GM21360 (cell line): ENCODE results near the gene TCF20.
A peak's percentile ranks its signal among the peaks of the same experiment; 100 is the strongest.

ENCODE experiments used
- ATAC-seq: cut with Tn5 transposase; IDR thresholded peaks from one replicate; pipeline ENCODE4 v1.9.1; 2021; ENCODE audit warnings: mild to moderate bottlenecking, moderate library complexity; ENCODE audit not compliant: unreplicated experiment

TCF20 gene

DNA sequence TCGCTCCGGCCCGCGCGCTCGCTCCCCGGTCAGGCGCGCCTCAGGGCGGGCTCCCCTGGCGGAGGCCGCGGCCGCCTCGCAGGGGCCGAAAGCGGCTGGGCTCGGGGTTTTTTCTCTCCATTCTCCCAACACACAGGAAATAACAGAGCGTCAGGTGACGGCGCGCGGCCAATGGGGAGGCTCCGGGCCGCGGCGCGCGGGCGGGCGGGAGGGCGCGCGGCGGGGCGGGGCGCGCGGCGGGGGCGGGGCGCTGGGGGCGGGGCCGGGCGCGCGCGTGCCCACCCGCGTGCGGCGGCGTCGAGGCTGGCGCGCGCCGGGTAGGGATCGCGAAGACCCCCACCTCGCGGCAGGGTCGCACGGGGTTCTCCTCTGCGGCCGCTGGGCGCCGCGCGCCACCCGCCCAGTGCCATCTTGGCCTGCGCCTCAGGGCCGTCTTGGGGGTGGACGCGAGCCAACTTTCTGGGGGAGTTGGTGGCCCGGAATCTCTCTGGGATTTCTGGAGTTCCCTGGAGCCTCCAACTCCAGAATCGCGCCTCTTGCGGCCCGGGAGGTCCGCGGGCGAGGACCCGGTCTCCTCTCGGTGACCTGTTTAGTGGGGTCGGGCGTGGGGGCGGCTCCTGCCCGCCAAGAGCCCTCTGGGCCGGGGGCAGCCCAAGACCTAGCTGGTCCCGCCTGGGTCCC is at the start of gene TCF20:
TSS of gene TCF20 (minus strand) at position 144 of the 681 bp plus-strand sequence. CDS start 55,348 bp downstream, outside the sequence.
- peak; percentile 48 for ATAC-seq

DNA sequence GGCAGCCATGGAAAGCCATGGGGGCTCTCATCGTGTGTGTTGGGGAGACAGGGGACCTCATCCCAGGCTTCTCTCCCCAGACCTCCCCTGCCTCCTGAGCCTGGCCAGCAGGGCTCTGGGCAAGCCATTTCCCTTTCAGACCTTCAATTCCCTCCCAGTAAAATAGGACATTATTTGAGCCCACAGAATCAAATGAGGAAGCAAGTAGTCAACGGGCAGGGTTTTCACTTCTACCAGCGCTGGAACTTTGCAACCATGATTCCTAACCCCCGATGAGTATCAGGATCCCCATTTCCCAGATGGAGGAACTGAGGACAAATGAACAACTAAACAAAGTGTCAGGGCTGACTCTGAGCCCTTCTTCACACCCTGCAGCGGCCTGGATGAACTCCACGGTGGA is 48.9 kb upstream of the TCF20 start:
- no peak for ATAC-seq

DNA sequence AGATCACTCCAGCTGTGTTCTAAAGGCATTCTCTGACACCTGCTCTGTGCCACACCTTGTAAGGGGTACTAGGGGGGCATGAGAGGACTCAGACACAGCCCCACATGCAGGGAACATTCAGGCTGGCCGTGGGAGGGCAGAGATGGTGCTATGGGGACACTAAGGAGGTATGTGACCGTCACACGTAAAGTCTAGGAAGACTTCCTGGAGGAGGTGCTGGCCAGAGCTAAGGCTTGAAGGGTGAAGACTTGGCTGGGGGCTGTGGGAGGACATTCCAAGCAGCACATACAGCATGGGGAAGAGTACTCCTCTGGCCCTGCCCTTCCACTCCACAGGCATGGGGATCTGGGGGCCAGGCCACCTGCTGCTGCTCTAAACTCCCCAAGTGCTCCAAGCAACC is 48.5 kb upstream of the TCF20 start:
- ATAC-seq, result no peak

DNA sequence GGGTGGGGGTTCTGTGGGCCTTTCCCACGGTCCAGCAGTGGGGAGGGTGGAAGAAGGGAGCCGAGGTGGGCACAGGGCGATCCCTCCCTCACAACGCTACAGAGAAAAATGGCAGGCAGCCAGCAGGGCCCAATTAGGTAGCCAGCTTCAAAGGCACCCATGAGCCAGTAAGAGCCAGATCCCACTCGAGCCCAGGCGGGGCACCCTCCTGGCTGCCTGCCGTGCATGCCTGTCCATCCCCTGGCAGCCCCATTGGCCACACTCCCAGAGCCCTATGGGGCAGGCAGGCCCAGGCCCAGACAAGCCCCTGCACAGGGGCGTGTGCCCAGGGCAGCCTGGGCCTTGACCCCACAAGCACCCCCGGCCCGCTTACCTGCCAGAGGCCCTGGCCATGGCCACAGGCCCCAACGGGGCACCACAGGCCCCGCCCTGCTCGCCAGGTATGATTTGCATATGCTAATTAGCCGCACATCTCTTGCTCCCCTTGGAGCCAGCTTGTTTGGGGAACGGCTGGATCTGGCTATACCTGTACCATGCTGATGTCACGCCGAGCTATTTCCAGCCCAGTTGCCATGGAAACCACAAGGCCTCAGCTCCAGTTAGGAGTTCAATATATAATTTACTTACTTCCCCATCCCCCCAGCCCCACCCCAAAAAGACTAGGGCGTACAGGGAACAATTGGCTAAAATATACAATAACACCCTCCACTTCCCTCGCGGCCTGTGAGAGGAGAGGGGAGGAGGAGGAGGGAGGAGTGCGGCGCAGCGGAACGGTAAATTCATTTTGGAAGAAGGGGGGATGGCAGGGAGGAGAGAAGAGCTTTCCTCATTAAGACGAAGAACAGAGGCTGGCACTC is 47.5 kb upstream of the TCF20 start:
- no peak for ATAC-seq

DNA sequence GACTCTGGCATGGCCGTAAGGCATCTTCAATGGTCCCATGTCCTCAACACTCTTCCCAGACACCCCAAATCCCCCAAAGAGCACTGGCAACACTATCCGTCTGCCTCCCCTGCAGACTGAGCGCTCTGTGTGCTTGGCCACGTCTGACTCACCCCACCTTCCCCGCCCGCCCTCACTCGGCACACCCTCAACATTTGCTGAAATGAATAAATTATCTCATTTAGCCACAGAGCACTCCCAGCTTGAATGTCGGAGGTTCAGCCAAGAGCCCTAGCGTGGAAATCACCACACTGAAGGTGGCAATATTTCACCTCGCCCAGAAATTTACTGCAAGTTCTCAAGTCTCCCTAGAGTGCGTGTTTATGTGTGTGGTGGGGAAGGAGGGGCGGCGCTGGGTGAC is 46.6 kb upstream of the TCF20 start:
- no peak for ATAC-seq

DNA sequence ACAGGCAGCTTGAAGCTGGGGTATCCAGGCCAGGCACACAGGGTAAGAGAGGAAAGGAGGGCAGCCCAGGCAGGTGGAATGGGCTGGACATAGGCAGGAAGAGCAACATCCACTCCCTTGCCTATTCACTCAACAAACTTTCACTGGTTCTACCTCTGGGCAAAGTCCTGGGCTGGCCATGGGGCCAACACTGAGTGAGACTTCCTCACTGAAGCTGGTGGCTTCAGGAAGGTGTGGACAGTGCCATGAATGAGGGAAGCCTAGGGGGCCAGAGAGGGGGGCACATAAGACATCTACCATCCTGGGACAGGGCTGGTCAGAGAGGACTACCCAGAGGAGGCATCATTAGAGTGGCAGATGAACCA is 44.9 kb upstream of the TCF20 start:
- no peak for ATAC-seq

DNA sequence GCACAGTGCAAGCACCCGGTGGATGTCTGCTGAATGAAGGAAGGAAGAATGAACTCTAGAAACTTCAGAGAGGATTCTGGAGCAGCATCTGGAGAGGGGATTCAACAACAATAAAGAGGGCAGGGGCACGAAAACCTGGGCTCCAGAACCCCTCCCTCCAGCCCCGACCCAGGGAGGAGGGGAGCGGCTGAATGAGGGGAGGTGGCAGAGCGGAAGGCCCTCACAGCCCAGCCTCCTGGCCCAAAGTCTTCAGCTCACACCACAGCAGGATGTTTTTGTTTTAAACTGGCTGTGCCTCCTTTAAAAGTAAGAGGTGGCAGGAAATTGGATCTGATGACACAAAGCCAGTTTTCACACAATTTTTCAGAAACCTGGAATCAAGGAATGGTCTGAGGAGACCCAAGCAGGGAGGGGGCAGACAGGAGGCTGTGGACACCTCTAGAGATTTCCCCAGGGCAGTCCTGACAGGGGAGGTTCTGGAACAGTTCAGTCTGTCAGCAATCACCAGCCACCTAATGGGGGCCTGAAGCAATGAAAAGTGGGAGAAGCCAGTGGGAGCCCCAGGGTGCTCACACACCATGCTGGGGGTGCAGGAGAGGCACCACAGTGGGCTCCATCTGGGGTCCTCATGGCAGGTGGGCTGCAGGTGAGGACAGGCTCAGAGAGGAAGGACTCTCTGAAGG is 44.4 kb upstream of the TCF20 start:
- no peak for ATAC-seq

DNA sequence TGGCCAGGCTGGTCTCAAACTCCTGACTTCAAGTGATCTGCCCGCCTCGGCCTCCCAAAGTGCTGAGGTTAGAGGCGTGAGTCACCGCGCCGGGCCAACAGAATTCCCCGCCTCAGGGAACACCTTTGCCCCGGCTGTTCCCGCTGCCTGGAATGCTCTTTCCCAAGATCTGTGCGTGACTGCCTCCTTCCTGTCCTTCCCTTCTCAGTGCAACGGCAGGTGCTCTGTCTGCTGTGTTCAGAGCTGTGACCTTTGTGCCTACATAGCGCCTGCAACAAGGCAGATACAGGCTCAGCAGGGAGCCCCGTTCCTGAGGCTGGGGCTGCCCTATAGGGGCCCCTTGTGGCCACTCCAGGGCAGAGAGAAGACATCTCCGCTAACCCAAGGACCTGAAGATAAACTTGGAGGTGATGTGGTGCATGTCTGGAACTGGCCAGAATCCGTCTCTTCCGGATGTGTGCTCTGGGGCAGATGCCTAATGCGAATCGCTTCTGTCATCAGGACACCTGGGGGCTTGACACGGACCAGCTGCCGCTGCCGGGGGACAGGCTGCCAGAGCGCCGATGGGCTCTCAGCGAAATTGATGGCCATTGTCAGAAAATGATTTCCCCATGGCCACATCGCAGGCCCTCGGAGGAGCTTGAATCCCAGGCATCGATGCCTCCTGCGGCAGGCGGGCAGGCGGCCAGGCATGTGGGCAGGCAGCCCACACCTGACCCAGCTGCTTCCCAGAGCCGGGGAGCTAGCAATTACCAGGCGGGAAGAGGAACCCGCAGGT is 43.5 kb upstream of the TCF20 start:
- no peak for ATAC-seq

DNA sequence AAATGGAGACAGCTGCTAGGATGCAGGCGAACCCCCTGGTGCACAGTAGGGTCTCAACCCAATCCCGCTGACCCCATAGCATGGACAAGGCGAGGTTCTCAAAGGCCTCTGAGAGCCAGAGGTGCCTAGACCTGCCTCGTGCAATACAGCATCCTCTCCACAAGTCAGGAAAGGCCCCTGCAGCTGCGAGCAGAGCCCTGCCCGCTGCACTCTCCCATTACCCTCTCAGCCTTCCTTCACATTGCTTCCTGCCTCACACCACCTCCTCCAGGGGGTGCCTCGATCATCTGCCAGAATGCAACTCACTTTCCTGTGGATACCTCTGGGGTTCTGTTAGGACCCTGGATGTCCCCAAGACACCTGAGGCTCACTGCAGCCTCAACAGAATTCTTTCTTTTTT is 42.8 kb upstream of the TCF20 start:
- no peak for ATAC-seq

DNA sequence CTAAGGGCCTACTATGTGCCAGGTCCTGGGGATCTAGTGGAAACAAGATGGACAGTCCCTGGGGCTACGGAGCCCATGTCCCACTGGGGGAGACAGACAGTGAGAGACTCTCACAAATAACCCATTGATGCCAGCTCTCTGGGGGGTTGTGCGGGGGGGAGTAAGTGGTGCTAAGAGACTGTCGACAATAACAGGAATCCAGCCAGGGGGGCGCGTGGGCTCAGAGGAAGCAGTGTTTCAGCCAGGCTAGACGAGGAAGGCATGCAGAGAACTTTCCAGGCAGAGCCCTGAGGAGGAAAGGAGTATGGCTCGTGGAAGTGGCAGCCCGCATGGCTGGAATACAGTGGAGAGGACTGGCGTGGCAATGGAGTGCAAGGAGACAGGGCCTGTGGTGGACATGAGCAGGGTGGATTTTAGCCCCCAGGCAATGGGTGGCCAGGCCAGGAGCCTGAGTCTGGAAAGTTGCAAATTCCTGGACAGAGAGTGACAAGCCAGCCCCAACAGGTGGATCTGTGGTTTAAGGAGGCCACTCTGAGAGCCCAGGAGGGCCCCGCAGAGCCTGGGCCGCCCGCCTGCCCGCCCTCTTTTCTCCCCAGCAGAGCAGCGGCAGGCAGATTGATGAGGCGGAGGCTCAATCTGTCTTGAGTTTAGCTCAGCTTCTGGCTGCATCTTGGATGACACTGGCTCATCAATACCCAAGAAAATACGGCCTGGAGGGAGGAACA is 40.0 kb upstream of the TCF20 start:
- ATAC-seq, result no peak

DNA sequence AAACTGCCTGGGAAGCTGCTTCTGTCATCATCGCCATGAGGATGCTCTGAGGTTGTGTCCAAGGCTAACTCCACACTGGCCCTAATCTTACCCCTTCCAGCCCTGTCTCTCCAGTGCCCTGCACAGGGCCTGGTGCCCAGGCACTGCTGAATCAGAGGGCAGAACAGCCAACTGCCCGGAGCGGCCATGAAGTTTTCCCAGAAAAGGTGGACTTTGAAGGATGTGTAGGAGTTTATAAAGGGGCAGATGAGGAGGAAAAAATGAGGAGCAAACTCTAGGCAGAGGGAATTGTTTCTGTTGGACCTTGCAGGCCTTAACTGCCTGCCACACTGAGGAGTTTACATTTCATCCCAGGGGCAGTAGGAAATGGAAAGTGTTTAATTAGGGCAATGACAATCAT is 39.4 kb upstream of the TCF20 start:
- ATAC-seq, result no peak

DNA sequence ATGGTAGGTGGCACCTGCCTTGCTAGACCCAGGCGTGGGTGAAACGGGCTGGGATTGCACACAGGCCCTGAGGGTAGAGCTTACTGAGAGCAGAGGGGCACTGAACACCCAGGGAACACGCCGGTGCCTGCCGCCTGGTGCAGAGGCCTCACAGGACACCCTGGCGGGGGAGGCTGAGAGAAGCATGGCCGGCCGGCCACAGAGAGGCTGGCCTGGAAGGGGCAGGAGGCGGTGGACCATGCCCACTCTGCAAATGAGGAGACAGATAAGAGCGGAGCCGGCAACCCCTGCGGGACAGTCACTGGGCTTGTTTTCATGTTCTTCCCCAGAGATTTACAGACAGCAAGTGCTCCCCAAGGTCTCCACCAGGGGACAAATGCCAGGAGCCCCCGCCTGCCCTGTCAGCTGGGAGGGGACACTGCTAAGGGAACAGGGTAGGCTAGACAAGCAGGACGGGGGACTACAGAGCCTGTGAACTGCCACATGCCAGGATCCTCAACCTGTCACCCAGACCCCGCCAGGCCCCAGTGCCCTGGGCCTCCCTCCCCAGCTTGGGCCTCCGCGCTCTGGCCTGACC is 38.5 kb upstream of the TCF20 start:
- ATAC-seq, result no peak

DNA sequence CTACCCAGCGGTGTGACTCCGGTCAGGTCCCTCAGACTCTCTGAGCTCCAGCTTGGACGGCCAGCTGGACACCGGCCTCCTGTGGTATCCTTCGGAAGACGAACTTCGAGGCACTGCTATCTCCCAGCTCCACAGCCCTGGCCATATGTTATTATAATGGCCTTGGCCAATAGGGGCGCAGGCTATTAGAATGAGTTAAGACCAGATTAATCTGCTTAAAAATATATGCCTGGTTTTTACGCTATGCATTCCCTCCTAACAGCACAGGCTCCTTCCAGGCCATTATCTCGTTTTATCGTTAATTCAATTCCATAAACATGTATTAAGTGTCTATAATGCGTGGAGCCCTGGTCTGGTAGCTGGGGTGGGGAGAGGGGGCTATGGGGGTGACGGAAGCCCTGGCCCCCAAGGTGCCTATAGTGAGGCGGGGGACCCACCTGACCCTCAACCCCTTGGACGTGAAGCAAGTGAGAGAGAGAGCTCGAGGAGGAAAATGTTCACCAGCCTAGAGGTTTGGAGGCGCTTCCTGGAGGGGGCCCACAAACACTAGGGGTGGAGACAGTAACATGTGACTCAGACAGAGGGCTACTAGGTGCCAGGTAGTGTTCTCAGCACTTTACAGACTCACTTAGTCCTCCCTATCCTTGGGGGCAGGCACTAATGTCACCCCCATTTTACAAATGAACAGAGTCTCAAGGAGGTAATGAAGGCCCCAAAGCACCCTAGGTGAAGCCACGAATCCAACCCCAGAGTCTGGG is 37.5 kb upstream of the TCF20 start:
- ATAC-seq, result no peak

DNA sequence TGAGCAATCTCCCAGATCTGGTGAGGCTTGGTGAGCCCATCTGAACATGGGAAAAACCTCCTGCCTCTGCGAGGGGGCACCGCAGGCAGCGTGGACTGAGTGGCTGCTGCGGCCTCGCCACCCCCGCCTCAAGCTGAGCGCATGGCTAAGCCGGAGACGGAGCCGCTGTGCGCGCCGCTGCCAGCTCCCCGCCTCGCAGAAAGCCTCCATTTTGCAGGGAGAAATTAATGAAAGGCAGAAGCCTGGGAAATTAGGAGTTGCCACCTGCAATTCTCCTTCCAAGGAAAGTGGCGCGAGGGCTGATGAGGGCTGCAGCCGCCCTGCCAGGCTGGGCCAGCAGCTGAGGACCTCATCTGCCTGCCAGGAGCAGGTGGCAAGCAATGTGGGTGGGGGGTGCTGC is 35.6 kb upstream of the TCF20 start:
- no peak for ATAC-seq

DNA sequence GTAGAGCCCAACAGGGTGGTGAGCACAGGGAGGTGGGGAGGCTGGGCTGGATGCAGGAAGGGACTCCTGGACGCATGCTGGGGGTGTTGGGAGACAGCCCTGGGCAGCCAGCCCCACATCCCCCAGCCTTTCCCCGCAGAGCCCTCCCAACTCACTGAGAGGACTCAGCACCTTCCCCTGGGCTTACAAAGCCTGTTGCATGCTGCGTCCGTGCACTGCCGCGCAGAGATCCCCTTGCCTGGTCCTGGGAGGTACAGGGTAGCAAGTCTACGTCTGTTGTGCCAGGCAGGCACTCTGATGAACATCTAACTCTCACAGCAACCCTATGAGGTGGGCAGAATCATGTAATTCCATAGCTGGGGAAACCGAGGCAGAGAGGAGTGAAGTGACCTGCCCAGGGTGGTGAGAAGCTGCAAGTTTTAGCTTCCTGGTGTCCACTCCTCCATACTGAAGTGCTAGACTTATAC is 33.9 kb upstream of the TCF20 start:
- no peak for ATAC-seq

DNA sequence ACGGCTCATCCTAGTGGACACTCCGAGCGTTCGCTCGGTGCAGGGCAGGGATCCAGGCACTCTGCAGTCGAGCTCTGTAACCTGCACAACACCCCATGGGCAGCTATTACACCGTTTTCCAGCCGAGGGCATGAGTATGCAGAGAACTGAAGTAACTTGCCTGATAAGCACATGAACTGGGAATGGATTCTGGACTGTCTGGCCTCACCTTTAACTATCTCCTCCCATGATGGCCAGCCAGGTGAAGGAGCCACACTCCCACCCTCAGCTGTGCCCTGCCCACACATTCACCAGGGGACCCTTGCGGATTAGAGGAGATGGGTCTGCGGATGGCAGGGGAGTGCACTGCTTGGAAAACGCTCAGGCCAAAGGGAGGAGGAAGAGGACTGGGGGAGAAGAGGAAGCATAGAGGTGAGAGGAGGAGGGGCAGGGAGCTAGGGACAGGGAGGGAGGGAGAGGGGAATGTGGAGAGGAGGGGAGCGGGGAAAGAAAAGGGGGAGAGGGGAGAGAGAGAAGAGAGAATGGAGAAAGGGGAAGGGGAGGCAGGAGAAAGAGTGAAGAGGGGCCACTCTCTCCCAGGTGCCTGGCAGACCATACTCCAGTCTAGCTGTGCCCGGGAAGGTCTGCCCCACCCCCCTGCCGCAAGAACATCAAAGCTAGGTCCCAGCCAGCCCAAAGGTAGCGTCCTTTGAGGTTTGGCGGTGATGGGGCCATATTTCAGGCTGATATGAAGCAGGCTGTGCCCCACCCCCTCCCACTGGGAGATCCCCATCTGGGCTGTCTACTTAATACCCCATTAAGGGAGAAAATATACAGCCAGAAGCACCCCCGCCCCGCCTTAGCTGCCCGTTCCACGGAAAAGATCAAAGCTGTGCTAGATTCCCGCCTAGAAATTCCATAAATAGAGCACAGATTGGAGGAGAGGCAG is 33.2 kb upstream of the TCF20 start:
- no peak for ATAC-seq

DNA sequence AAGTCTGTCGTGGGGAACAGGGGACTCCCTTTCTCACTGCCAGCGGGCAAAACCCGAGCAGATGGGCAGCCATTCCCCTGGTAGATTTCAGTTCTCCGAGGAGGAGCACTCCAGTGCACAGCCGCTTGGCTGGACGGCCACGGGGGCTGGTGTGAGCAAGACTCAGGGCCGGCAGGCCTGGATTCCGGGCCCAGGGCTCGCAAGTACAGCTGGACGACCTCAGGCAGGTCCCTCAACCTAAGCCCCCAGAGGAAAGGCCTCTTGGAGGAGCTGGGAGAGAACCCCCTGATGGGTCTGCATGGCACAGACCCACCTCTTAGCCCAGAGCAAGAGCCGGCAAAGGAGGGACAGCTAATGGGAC is 31.3 kb upstream of the TCF20 start:
- ATAC-seq, result no peak

DNA sequence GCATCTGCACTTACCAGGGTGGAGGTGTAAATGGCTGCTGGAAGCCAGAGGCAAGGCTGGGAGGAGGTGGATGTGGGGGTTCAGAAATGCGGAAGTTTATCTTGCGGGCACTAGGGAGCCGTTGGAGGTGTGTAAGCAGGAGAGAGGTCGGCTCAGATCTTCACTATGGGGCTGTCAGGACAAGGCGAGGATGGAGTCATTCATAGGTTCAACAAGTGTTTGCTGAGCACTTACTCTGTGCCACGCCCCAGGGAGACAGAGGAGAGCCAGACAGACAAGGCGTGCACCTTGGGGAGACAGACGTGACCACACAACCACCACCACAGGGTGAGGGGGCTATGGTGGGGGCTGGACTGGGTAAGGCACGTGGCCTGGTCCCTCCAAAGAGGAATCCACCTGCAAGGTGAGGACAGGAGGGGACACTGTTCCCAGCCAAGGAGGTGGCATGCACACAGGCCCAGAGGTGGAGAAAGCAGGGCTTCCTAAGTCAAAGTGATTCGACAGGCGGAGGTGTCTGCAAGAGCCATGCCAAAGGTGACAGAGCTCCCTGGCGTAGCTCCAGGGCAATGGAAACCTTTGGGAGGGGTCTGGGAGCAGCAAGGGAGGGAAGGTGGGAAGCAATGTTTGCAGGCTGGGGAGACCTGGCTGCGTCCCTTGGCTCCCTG is 30.8 kb upstream of the TCF20 start:
- no peak for ATAC-seq
